Ovary (tissue), 9 donors: ENCODE data around the gene SMIM3. TPM values are rescaled to one million over a fixed set of nuclear protein-coding genes. Genes with fewer than 3 reads are reported as not detected.

Source experiments
- polyA plus RNA-seq, 2 donors: library from polyadenylated mRNA; stranded (reverse); fragments of 200-250 nt in 1 of 2; fragments of 350-450 nt in 1 of 2; fragmentation: Illumina TruSeq in 1 of 2; extraction: RNeasy Lipid Tissue Mini Kit (QIAGEN cat#74804) in 1 of 2; gene quantifications; one replicate each; pipeline ENCODE4 v1.2.3, GENCODE V29; 2013 to 2014
- total RNA-seq, 7 donors: library from RNA; depleted of rRNA in 2 of 7; stranded (reverse); fragments of >200 nt in 2 of 7; fragmentation: NEBNext Ultra II Directional in 3 of 7; extraction: Animal tissue kit (Norgen Biotek cat#: 25700) in 3 of 7; gene quantifications; one replicate each; pipeline versions ENCODE4 v1.1.0 to v1.2.4, GENCODE V29; 2016 to 2023
- donor health status: DM: no; HTN: no; CAD: no; lungs with moderate emphysema.
- donor health status: DM: no; HTN: no; CAD: no.
- donor health status: Bipolar disorder and iron deficiency.
- donor health status: DM: yes; HTN: yes; CAD: no.
- donor health status: DM: no; HTN: no; CAD: no.
- donor health status: DM: yes; HTN: yes; CAD: no.

Gene SMIM3
- total and polyA plus RNA-seq, 9 donors = 14.7 to 33.6 (median 20.9) TPM

Other genes starting within 250 kb of the SMIM3 start
- 100 to 1,000 TPM in 3 of 7 donors, 10 to 100 TPM in 3, 1 to 10 TPM in 1; 8.3 to 174 (median 70.2) TPM for gene SYNPO, start 138.1 kb upstream of the SMIM3 start, total RNA-seq
- 10 to 100 TPM; 31.0 to 86.9 TPM for gene SYNPO, start 138.1 kb upstream of the SMIM3 start, polyA plus RNA-seq
- 1 to 10 TPM in 4 of 7 donors, under 1 TPM in 3; 0.36 to 2.6 (median 1.2) TPM for gene MYOZ3, start 117.5 kb upstream of the SMIM3 start, total RNA-seq
- 1 to 10 TPM; 1.6 to 2.7 TPM for gene MYOZ3, start 117.5 kb upstream of the SMIM3 start, polyA plus RNA-seq
- 10 to 100 TPM; 35.5 to 59.0 (median 48.6) TPM for gene RBM22, start 77.7 kb upstream of the SMIM3 start, total RNA-seq
- 10 to 100 TPM; 33.4 to 77.6 TPM for gene RBM22, start 77.7 kb upstream of the SMIM3 start, polyA plus RNA-seq
- 10 to 100 TPM; 55.2 to 87.4 (median 69.0) TPM for gene DCTN4, start 19.7 kb upstream of the SMIM3 start, total RNA-seq
- gene DCTN4, start 19.7 kb upstream of the SMIM3 start, polyA plus RNA-seq = 10 to 100 TPM; 27.0 to 76.5 TPM
- gene IRGM, start 67.8 kb downstream of the SMIM3 start, total RNA-seq = not detected
- under 1 TPM in 1 of 2 donors, not detected in 1; 0.12 TPM for gene IRGM, start 67.8 kb downstream of the SMIM3 start, polyA plus RNA-seq
- gene ZNF300, start 126.2 kb downstream of the SMIM3 start, total RNA-seq = 10 to 100 TPM in 1 of 7 donors, 1 to 10 TPM in 6; 5.9 to 10.0 (median 8.4) TPM
- gene ZNF300, start 126.2 kb downstream of the SMIM3 start, polyA plus RNA-seq = 1 to 10 TPM; 5.8 to 7.1 TPM
- gene GPX3, start 241.8 kb downstream of the SMIM3 start, total RNA-seq = 100 to 1,000 TPM; 110 to 380 (median 269) TPM
- 100 to 1,000 TPM; 635 to 827 TPM for gene GPX3, start 241.8 kb downstream of the SMIM3 start, polyA plus RNA-seq